Measurements from ENCODE around the gene UGT1A3. TPM values are rescaled to one million over a fixed set of nuclear protein-coding genes. Genes with fewer than 3 reads are reported as not detected.
A peak's percentile ranks its signal among the peaks of the same experiment; 100 is the strongest.

Gene UGT1A3
- total RNA-seq, 1 donor from 2014 or later: not detected

DNA sequence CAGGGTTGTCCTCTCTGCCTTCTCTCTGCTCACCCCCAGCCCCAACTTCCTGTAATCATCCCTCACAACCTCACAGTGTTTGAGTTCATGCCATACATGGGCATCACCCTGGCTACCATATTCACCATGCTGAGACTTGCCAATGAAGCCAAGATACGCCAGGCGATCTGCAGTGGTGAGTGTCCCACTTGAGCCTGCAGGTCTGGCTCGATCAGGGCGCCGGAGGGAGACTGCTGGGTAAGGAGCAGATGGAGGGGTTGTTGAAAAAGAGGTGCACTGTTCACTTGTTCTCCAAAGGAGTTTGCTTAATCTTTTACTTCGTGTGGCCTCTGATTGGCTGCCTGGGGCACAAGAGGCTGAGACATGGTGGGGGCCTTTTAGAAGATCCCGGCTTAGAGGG lies 63.9 kb downstream of the UGT1A3 start:
- FAIRE-seq (no peak), DNase-seq (ENCODE audit: low spot score in 2 of 2) (no peak)

- FAIRE-seq (no peak), DNase-seq (ENCODE audit: low spot score in 2 of 2) (no peak)
Measured at GRCh38 chr2:233793465-233794127, 64.8 kb downstream of the UGT1A3 start.

GRCh38 chr2:233794128-233794658 lies 65.4 kb downstream of the UGT1A3 start:
- FAIRE-seq: no peak
- DNase-seq (ENCODE audit: low spot score in 2 of 2): no peak

DNA sequence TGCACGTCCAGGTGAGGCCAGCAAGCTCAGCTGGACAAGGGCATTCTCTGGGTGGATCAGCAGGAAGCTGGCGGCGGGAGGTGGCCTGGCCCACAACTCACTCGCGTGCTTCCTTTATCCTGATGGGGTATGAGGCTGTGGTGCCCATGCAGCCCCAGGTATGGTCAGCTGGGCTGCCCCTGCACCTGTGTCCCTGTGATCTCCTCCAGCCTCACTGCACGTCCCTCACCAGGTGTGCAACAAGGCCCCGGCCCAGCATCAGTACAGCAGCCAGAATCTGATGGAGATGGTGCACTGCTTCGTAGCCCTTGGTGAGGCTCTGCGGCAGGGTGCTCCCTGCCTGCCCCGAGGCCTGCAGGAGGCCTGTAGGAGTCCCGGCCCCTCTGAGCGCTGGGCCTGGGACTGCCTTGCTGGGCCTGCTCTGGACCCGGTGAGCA lies 66.9 kb downstream of the UGT1A3 start:
- FAIRE-seq: no peak
- DNase-seq (ENCODE audit: low spot score in 2 of 2): no peak

- FAIRE-seq: no peak
Measured at GRCh38 chr2:233796254-233796653, 67.4 kb downstream of the UGT1A3 start.

DNA sequence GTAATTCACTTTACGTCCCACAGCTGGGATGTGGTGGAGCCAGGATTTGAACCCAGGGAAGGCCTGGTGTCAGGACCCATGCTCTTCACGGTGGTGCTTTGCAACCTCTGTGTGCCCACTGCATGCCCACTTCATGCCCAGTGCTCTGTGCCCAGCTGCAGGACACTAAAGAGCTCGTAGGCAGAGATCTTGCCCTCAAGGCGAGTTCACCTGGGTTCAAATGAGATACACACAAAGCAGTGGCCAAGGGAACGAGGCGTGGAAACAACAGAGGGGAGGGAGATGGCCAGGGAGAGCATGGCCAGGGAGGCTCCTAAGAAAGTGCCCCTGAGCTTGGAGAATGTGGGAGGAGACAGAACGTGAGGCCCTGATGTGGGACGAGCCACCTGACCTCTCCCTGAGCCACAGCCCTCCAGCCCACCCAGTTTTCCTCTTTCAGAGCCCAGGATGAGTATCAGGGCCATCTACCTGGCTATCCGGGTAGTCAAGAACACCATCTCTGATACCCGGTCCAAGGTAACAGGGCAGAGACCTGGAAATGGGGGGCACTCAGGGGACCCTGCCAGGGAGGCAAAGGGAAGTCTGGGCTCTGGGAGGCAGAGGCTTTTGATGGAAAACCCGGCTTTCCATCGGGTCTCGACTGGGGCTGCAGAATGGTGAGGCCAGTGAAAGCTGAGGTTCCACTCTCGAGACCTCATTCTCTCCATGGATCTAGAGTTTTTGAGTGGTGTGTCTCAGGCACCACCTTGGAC lies 69.7 kb downstream of the UGT1A3 start:
- no peak for DNase-seq (ENCODE audit: low spot score in 2 of 2)
- FAIRE-seq: no peak

More at GRCh38 chr2:233796254-233796653, 67.4 kb downstream of the UGT1A3 start:
- DNase-seq (ENCODE audit: low spot score in 2 of 2): no peak

- no peak for FAIRE-seq
- DNase-seq (ENCODE audit: low spot score in 2 of 2): no peak
Measured at GRCh38 chr2:233799087-233799665, 70.3 kb downstream of the UGT1A3 start.

GRCh38 chr2:233799716-233800115 lies 70.9 kb downstream of the UGT1A3 start:
- no peak for FAIRE-seq

GRCh38 chr2:233800208-233800607 lies 71.4 kb downstream of the UGT1A3 start:
- FAIRE-seq (no peak), DNase-seq (ENCODE audit: low spot score in 2 of 2) (no peak)

More at GRCh38 chr2:233799716-233800115, 70.9 kb downstream of the UGT1A3 start:
- DNase-seq (ENCODE audit: low spot score in 2 of 2): no peak

GRCh38 chr2:233801357-233802131 lies 72.7 kb downstream of the UGT1A3 start:
- FAIRE-seq (no peak), DNase-seq (ENCODE audit: low spot score in 2 of 2) (peak in 1 of 2 donors; percentile 35)

DNA sequence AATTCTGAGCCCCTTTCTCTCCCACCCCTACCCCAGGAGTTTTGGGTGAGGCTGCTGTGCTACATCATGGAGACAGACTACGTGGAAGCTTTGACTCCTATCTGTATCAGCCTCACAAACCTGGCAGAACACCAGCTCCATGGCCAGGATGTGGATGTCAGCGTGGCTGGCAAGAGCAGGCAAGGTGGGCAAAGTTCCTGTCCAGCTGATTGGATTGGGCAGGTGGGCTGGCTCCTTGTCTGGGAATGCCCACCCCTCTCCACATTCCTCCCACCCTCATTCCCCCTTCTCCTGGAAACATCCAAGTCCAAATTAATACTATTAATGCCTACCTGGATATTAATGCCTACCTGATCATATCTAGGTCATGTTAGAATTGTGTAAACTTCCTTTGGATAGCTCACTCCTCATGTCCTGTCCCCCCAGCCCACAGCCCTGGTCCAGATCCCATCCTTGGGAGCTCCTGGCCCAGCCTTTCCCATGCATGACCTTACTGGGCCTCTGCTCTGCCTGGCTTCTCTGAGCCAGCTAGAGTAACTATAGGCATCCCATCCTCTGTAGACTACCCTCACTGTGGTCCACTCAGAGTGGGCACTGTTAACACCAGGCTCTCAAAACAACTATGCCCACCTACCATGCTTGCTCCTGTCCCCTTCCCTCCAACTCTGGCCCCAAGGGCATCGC lies 73.4 kb downstream of the UGT1A3 start:
- DNase-seq (ENCODE audit: low spot score in 2 of 2) (no peak), FAIRE-seq (no peak)

DNA sequence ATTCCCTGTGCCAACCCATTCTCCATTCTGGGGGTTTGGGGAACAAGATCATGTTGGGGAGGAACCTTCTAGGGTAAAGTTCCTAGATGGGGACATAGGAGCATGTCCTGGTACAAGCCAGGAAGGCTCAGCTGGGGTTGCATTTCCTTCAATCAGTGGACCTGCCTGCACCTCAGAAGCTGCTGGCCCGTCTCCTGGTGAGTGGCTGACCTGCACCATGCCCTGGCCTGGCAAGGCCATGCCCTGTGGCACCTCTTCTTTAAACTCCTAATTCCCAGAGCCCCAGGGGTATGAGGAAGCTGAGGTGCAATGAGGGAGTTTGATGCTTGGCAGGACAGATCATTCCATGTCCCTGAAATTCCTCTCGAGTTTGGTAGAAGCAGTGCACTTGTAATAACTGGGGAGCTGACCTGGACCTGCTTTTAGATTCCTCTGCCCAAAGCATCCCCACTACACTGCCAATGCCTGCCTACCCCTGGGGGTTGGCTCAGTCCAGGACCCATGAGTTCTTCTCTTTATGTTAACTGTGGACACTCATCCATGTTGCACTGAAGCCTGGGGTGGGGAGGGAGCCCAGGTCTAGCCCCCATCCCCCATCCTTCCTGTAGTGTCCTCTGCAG lies 74.6 kb downstream of the UGT1A3 start:
- no peak for FAIRE-seq

DNA sequence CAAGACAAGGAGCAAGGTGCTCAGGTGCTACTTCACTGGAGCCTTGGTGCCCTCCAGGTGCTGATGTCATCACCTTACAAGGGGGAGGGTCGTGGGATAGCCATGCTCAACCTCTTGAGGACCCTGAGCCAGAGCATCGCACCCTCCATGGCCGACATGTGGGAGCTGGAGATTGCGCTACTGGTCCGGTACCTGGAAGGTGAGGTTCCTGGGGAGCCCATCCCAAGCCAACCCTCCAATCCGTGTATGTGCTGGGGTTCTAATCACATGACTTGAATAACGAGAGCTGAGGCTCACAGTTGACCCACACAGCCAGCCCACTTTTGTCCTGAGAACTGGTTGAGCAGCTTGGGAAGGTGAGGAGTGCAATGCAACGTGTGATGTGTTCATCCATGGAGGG lies 75.2 kb downstream of the UGT1A3 start:
- FAIRE-seq (no peak), DNase-seq (ENCODE audit: low spot score in 2 of 2) (no peak)

More for the DNA sequence above, 74.6 kb downstream of the UGT1A3 start:
- DNase-seq (ENCODE audit: low spot score in 2 of 2): no peak

DNA sequence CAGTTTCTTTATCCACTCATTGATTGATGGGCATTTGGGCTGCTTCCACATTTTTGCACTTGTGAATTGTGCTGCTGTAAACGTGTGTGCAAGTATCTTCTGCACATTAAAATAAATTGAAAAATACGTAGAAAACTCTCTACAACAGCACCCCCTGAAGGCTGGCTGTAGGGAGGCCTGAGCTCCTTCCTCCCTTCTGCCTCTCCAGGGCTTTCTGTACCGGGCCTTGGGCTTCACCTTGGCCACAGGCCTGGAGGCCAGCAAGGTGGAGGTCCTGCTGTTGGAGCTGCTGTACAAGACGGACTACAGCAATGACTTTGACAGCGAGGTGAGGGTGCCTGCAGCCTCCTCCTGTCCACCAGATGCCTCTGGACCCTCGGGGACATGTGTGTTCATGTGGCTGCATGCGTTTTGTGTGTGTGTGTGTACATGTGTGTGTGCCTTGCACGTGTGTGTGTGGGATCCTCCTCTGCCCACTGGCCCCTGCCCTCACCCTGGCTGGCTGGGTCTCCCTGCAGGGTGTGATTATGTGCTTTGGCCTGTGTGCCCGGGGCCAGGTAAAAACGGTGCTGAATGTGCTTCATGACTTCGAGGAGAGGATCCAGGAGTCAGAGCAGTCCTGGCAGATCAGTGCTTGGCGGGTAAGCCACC lies 78.5 kb downstream of the UGT1A3 start:
- FAIRE-seq (no peak), DNase-seq (ENCODE audit: low spot score in 2 of 2) (no peak)

DNA sequence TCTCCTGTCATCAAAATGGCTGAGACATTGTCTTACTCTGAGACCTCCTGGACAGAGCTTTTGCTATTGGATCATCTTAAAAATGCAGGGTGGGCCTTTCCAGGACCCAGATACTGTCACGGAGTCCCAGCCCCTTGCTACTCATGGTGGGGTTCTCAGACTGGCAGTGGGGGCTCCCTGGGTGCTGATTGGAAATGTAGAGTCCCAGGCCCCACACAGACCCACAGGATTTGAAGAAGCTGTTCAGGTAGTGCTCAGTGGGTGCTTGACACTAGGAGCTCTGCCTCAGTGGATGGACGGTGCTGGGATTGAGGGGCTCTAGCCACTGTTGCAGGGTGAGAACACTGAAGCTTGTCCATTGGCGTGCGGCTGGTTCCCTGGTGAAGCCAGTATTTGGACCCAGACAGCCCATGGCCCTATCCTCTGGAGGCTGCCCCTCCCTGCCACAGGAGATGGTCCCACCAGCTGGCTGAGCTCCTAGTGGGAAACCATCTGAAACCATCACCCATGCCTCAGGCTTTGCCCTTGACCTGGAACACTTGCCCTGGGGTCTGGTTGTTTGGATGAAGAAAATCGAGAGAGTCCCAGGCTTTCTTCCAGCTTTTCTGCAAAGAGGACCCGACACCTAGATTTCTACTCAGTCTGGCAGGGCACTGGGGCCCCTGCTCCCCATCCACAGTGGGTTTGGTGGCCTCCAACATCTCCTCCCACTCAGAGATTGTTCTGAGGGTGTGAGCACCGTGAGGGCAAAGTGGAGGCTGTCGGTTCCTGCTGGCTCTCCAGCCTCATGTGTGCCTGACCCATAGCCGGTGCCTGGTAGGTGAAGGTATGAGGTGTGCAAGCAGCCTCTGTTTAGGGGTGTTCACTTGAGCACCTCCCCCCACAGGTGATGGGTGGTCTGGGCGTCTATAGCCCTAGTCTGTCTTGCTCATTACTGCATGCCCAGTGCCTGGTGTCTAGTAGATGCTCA lies 79.4 kb downstream of the UGT1A3 start:
- no peak for FAIRE-seq
- no peak for DNase-seq (ENCODE audit: low spot score in 2 of 2)

DNA sequence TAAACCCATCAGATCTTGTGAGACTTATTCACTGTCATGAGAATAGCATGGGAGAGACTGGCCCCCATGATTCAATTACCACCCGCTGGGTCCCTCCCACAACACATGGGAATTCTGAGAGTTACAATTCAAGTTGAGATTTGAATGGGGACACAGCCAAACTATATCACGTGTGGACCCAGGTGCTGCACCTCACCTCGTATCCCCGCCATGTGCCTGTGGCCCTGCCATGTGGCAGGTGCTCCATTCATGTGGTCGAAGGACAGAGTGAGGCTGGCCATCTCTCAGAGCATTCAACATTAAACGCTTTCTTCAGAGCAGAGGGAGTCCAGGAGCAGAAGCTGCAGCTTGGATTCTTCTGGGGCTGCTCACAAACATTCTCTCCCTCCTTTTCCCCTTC lies 81.5 kb downstream of the UGT1A3 start:
- FAIRE-seq (no peak), DNase-seq (ENCODE audit: low spot score in 2 of 2) (no peak)

GRCh38 chr2:233811087-233811486 lies 82.2 kb downstream of the UGT1A3 start:
- FAIRE-seq (no peak), DNase-seq (ENCODE audit: low spot score in 2 of 2) (no peak)

DNA sequence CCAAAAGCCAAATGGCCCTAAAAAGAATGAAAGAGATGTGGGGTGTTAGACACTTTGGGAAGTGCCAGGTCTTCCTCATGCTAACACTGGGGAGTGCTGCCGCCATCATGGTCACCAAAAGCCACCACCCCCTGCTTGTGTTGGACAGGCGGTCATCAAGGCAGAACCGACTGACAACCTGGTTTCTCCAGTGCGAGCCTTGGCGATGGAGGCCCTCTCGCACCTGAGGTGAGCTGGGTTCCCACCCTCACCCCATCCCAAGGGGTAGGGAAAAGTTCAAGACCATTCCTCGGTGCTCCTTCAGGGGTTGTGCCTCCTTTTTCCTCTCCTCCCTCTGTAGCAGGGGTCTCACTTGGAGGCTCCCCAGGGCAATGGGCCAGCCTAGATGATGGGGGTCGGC lies 82.9 kb downstream of the UGT1A3 start:
- DNase-seq (ENCODE audit: low spot score in 2 of 2): no peak
- FAIRE-seq: no peak
